A549 (cell line): ENCODE data around the gene PPP6R1.

Experiments
- CBX8 ChIP-seq: fragments of 200-600 bp; sonication (generic); IDR thresholded peaks from 2 replicates; pipeline ENCODE4 v1.6.1; 2016
- CEBPB ChIP-seq, 2 experiments: fragments of >200 bp in 1 of 2; sonication (Bioruptor Twin) in 1 of 2; formaldehyde crosslinking in 1 of 2; IDR thresholded peaks; 2 replicates each; pipeline ENCODE4 v1.6.1; 2012 to 2016
- EP300 ChIP-seq, 2 experiments: fragments of >200 bp; sonication (Bioruptor Twin); formaldehyde crosslinking; IDR thresholded peaks; 2 replicates in 1 of 2; 3 replicates in 1 of 2; pipeline ENCODE4 v1.6.1; 2016 to 2017
- FOSL2 ChIP-seq, 2 experiments: fragments of 450-650 bp in 1 of 2; fragments of >200 bp in 1 of 2; sonication (Bioruptor Twin) in 1 of 2; formaldehyde crosslinking; IDR thresholded peaks; 2 replicates each; pipeline versions ENCODE4 v1.5.0 to v1.6.1; 2016 to 2020; ENCODE audit warnings: mild to moderate bottlenecking in 1 of 2, moderate library complexity in 1 of 2
- JUN ChIP-seq, 2 experiments: fragments of >200 bp; sonication (Bioruptor Twin); formaldehyde crosslinking; IDR thresholded peaks; 2 replicates in 1 of 2; 3 replicates in 1 of 2; pipeline ENCODE4 v1.6.1; 2016 to 2017
- NR3C1 ChIP-seq: fragments of >200 bp; sonication (Bioruptor Twin); formaldehyde crosslinking; IDR thresholded peaks from 3 replicates; pipeline ENCODE4 v1.6.1; 2017
- POLR2A ChIP-seq: IDR thresholded peaks from 2 replicates; pipeline ENCODE4 v1.6.1; 2012; ENCODE audit warnings: mild to moderate bottlenecking, low read length
- SMC3 ChIP-seq: fragments of >200 bp; sonication (Bioruptor Twin); formaldehyde crosslinking; IDR thresholded peaks from 3 replicates; pipeline ENCODE4 v1.6.1; 2018; ENCODE audit warnings: inconsistent platforms
- TF ChIP-seq, protein P1 (sequence below): fragments of >200 bp; sonication (Bioruptor Twin); formaldehyde crosslinking; IDR thresholded peaks from 3 replicates; pipeline ENCODE4 v1.5.1; 2016
- TF ChIP-seq, protein P2 (sequence below): fragments of 450-650 bp; IDR thresholded peaks from 2 replicates; pipeline ENCODE4 v1.6.1; 2014; ENCODE audit warnings: antibody characterized with exemption

DNA sequence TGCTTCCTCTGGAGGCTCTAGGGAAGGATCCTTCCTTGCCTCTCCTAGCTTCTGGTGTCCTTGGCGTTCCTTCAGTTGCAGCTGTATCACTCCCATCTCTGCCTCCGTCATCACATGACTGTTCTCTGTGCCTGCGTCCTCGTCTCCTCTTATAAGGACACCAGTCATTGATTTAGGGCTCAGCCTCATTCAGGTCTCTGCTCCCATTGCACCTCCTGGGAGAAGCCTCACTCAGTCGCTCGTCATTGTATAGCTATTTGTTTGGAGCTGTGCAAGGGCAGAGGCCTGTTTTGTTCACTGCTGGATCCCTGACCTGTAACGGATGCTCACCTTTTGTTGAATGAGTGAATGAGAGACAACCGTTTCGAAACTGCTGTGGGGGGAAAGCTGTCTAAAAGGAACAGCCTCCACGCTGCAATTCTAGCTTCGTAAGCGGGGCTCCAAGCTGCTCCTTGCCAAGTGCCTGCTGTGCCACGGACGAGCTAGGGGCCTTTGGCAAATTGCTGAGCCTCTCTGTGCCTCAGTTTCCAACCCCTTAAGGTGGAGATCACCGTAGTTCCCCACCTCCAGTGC is 42.2 kb upstream of the PPP6R1 start:
- TF ChIP-seq CEBPB (IDR thresholded peaks at IDR 0.05): no peak
- no peak for TF ChIP-seq FOSL2 (IDR thresholded peaks at IDR 0.05)
- no peak for TF ChIP-seq FOSL2 (CRISPR knock-in tag; IDR thresholded peaks at IDR 0.05)
- no peak for TF ChIP-seq CBX8
- TF ChIP-seq, protein P1, sequence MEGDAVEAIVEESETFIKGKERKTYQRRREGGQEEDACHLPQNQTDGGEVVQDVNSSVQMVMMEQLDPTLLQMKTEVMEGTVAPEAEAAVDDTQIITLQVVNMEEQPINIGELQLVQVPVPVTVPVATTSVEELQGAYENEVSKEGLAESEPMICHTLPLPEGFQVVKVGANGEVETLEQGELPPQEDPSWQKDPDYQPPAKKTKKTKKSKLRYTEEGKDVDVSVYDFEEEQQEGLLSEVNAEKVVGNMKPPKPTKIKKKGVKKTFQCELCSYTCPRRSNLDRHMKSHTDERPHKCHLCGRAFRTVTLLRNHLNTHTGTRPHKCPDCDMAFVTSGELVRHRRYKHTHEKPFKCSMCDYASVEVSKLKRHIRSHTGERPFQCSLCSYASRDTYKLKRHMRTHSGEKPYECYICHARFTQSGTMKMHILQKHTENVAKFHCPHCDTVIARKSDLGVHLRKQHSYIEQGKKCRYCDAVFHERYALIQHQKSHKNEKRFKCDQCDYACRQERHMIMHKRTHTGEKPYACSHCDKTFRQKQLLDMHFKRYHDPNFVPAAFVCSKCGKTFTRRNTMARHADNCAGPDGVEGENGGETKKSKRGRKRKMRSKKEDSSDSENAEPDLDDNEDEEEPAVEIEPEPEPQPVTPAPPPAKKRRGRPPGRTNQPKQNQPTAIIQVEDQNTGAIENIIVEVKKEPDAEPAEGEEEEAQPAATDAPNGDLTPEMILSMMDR: no peak
- TF ChIP-seq JUN (IDR thresholded peaks at IDR 0.05): no peak
- no peak for TF ChIP-seq POLR2A
- no peak for TF ChIP-seq NR3C1
- TF ChIP-seq SMC3: no peak
- TF ChIP-seq EP300 (IDR thresholded peaks at IDR 0.05): no peak
- TF ChIP-seq, protein P2, sequence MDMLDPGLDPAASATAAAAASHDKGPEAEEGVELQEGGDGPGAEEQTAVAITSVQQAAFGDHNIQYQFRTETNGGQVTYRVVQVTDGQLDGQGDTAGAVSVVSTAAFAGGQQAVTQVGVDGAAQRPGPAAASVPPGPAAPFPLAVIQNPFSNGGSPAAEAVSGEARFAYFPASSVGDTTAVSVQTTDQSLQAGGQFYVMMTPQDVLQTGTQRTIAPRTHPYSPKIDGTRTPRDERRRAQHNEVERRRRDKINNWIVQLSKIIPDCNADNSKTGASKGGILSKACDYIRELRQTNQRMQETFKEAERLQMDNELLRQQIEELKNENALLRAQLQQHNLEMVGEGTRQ: no peak
